Lower lobe of right lung (tissue), 2 donors: ENCODE measurements around the gene REEP3. TPM values are rescaled to one million over a fixed set of nuclear protein-coding genes. Genes with fewer than 3 reads are reported as not detected.
"Not testable (repeated sequence)": the region's sequence is repeated elsewhere in the genome, so short reads cannot be mapped to it uniquely, and the experiment has no call there.

Source experiments
- ATAC-seq, 2 donors: fragments of 200-7000 bp; cut with Tn5 transposase; one replicate each; pipeline ENCODE4 v1.9.1; 2020 to 2022; ENCODE audit warnings: mild to moderate bottlenecking in 2 of 2, moderate library complexity in 2 of 2
- DNase-seq: peaks from one replicate; pipeline ENCODE4 v3.0.0-alpha.2; 2020
- H3K27ac ChIP-seq: fragments of 200-600 bp; one replicate; pipeline ENCODE4 v1.8.0; 2022
- H3K27me3 ChIP-seq: fragments of 200-600 bp; one replicate; pipeline ENCODE4 v1.8.0; 2022; ENCODE audit warnings: low read depth
- H3K36me3 ChIP-seq: fragments of 200-600 bp; one replicate; pipeline ENCODE4 v1.8.0; 2022; ENCODE audit warnings: mild to moderate bottlenecking
- H3K4me1 ChIP-seq: fragments of 200-600 bp; one replicate; pipeline ENCODE4 v1.8.0; 2022
- H3K4me3 ChIP-seq: fragments of 200-600 bp; one replicate; pipeline ENCODE4 v1.8.0; 2022; ENCODE audit warnings: mild to moderate bottlenecking
- H3K9me3 ChIP-seq: fragments of 200-600 bp; one replicate; pipeline ENCODE4 v1.8.0; 2022
- CTCF ChIP-seq: fragments of 200-600 bp; IDR thresholded peaks from one replicate; pipeline ENCODE4 v1.8.0; 2022; ENCODE audit warnings: antibody characterized with exemption, mild to moderate bottlenecking
- intact Hi-C: fragments of 100-400 bp; cut with DNase I; formaldehyde crosslinking; loops from one replicate; pipeline ENCODE4 v1.11.0; 2022
- total RNA-seq: library from RNA; stranded (reverse); fragmentation: NEBNext Ultra II Directional; extraction: Animal tissue kit (Norgen Biotek cat#: 25700); gene quantifications from one replicate; pipeline ENCODE4 v1.2.1, GENCODE V29; 2021
- donor health status: DM: no; HTN: yes; CAD: no; lungs with severe emphysema.

The REEP3 gene
- total RNA-seq, 1 donor from 2014 or later = 50.9 TPM

GRCh38 chr10:63493004-63493403 lies 28.2 kb upstream of the REEP3 start:
- no peak overlapping the region for H3K27ac ChIP-seq
- intact Hi-C loops = no loop called here
- H3K9me3 ChIP-seq = no peaks in the 10 kb centered on the region
- DNase-seq (no peak), ATAC-seq (no peak)
- H3K27me3 ChIP-seq = no peaks in the 10 kb centered on the region
- H3K4me1 ChIP-seq = peaks cover 22% of the 10 kb centered on the region
- no peaks in the 10 kb centered on the region for H3K36me3 ChIP-seq
- no peak for TF ChIP-seq CTCF
- no peak overlapping the region for H3K4me3 ChIP-seq

GRCh38 chr10:63494951-63495350 lies 26.2 kb upstream of the REEP3 start:
- Histone ChIP-seq H3K27ac (no peak overlapping the region), H3K4me3 (no peak overlapping the region), H3K27me3 (no peaks in the 10 kb centered on the region), H3K9me3 (no peaks in the 10 kb centered on the region), H3K36me3 (no peaks in the 10 kb centered on the region), H3K4me1 (peaks cover 22% of the 10 kb centered on the region)
- no peak for TF ChIP-seq CTCF
- intact Hi-C loops = no loop called here
- DNase-seq (no peak), ATAC-seq (no peak)

- Histone ChIP-seq H3K36me3 (no peaks in the 10 kb centered on the region), H3K27me3 (no peaks in the 10 kb centered on the region), H3K27ac (no peak overlapping the region), H3K9me3 (no peaks in the 10 kb centered on the region), H3K4me3 (no peak overlapping the region), H3K4me1 (peaks cover 14% of the 10 kb centered on the region)
- DNase-seq (no peak), ATAC-seq (no peak)
- intact Hi-C loops = no loop called here
- TF ChIP-seq CTCF = no peak
These were observed 24.6 kb upstream of the REEP3 start for GRCh38 chr10:63496561-63496960.

GRCh38 chr10:63497321-63497720 lies 23.9 kb upstream of the REEP3 start:
- no peak for ATAC-seq
- Histone ChIP-seq H3K4me1 (peaks cover 6% of the 10 kb centered on the region), H3K27me3 (no peaks in the 10 kb centered on the region), H3K27ac (no peak overlapping the region), H3K36me3 (no peaks in the 10 kb centered on the region), H3K4me3 (no peak overlapping the region), H3K9me3 (no peaks in the 10 kb centered on the region)
- intact Hi-C loops = no loop called here
- no peak for TF ChIP-seq CTCF
- DNase-seq = no peak

GRCh38 chr10:63498665-63499064 lies 22.5 kb upstream of the REEP3 start:
- H3K9me3 ChIP-seq = no peaks in the 10 kb centered on the region
- no peaks in the 10 kb centered on the region for H3K4me1 ChIP-seq
- DNase-seq (no peak), ATAC-seq (no peak)
- no peaks in the 10 kb centered on the region for H3K27me3 ChIP-seq
- H3K4me3 ChIP-seq = no peak overlapping the region
- no peaks in the 10 kb centered on the region for H3K36me3 ChIP-seq
- intact Hi-C loops = no loop called here
- no peak for TF ChIP-seq CTCF
- H3K27ac ChIP-seq = no peak overlapping the region

- H3K27ac ChIP-seq, H3K9me3 ChIP-seq, H3K36me3 ChIP-seq, H3K4me1 ChIP-seq, intact Hi-C loops, DNase-seq, ATAC-seq, H3K4me3 ChIP-seq, H3K27me3 ChIP-seq: not testable (repeated sequence)
These were observed 20.6 kb upstream of the REEP3 start for GRCh38 chr10:63500551-63500950.
